ENCODE measurements around the gene RFPL4AL1. TPM values are rescaled to one million over a fixed set of nuclear protein-coding genes. Genes with fewer than 3 reads are reported as not detected.
"Not testable (repeated sequence)": the region's sequence is repeated elsewhere in the genome, so short reads cannot be mapped to it uniquely, and the experiment has no call there.

The RFPL4AL1 gene
- total RNA-seq, 1 donor from 2014 or later: not detected

- no peak overlapping the region for H3K27ac Mint-ChIP-seq
- H3K9me3 Mint-ChIP-seq: peaks cover 51% of the 10 kb centered on the region
- no peak for TF ChIP-seq CTCF (IDR thresholded peaks at IDR 0.05; ENCODE audit: unreplicated experiment)
- no peak overlapping the region for H3K4me3 Mint-ChIP-seq
- peaks cover 4% of the 10 kb centered on the region for H3K36me3 Mint-ChIP-seq
- no peak for DNase-seq (ENCODE audit: low spot score in 2 of 2, unreplicated experiment in 2 of 2)
- H3K27me3 Mint-ChIP-seq (ENCODE audit: low read depth): no peaks in the 10 kb centered on the region
- no peaks in the 10 kb centered on the region for H3K4me1 Mint-ChIP-seq
Observed at GRCh38 chr19:55753401-55753800, 15.5 kb upstream of the RFPL4AL1 start.

- not testable (repeated sequence) for H3K4me3 Mint-ChIP-seq; H3K4me1 Mint-ChIP-seq; DNase-seq (ENCODE audit: low spot score in 2 of 2, unreplicated experiment in 2 of 2); H3K27ac Mint-ChIP-seq; H3K27me3 Mint-ChIP-seq (ENCODE audit: low read depth); H3K36me3 Mint-ChIP-seq
- H3K9me3 Mint-ChIP-seq: peaks cover 63% of the 10 kb centered on the region
Observed at GRCh38 chr19:55756808-55757207, 12.1 kb upstream of the RFPL4AL1 start.

GRCh38 chr19:55758797-55759196 lies 10.1 kb upstream of the RFPL4AL1 start, which contains the start of gene RFPL4A:
Gene RFPL4A, plus strand, starts transcription at chr19:55759097. Its CDS starts 2,704 bp downstream, at chr19:55761801.
- H3K4me3 Mint-ChIP-seq; H3K4me1 Mint-ChIP-seq; H3K27me3 Mint-ChIP-seq (ENCODE audit: low read depth); DNase-seq (ENCODE audit: low spot score in 2 of 2, unreplicated experiment in 2 of 2); H3K27ac Mint-ChIP-seq; H3K36me3 Mint-ChIP-seq: not testable (repeated sequence)
- peaks cover 57% of the 10 kb centered on the region for H3K9me3 Mint-ChIP-seq

- Mint-ChIP-seq H3K36me3 (no peaks in the 10 kb centered on the region), H3K4me3 (no peak overlapping the region), H3K27me3 (ENCODE audit: low read depth) (no peaks in the 10 kb centered on the region), H3K9me3 (peaks cover 40% of the 10 kb centered on the region), H3K27ac (no peak overlapping the region), H3K4me1 (no peaks in the 10 kb centered on the region)
- TF ChIP-seq CTCF (IDR thresholded peaks at IDR 0.05; ENCODE audit: unreplicated experiment): no peak
- no peak for DNase-seq (ENCODE audit: low spot score in 2 of 2, unreplicated experiment in 2 of 2)
Observed at GRCh38 chr19:55766466-55766865, 2.5 kb upstream of the RFPL4AL1 start.

- peaks cover 38% of the 10 kb centered on the region for H3K9me3 Mint-ChIP-seq
- DNase-seq (ENCODE audit: low spot score in 2 of 2, unreplicated experiment in 2 of 2); H3K36me3 Mint-ChIP-seq; H3K27me3 Mint-ChIP-seq (ENCODE audit: low read depth); H3K4me3 Mint-ChIP-seq; H3K27ac Mint-ChIP-seq; H3K4me1 Mint-ChIP-seq: not testable (repeated sequence)
Observed at GRCh38 chr19:55769632-55770031, 714 bp downstream of the RFPL4AL1 start.

GRCh38 chr19:55777528-55777927 lies 8.6 kb downstream of the RFPL4AL1 start:
- Mint-ChIP-seq H3K9me3 (peaks cover 68% of the 10 kb centered on the region), H3K4me3 (no peak overlapping the region), H3K27me3 (ENCODE audit: low read depth) (no peaks in the 10 kb centered on the region), H3K4me1 (no peaks in the 10 kb centered on the region), H3K36me3 (no peaks in the 10 kb centered on the region), H3K27ac (no peak overlapping the region)
- TF ChIP-seq CTCF (IDR thresholded peaks at IDR 0.05; ENCODE audit: unreplicated experiment): no peak
- DNase-seq (ENCODE audit: low spot score in 2 of 2, unreplicated experiment in 2 of 2): no peak

GRCh38 chr19:55778331-55778730 lies 9.4 kb downstream of the RFPL4AL1 start:
- Mint-ChIP-seq H3K36me3 (no peaks in the 10 kb centered on the region), H3K27me3 (ENCODE audit: low read depth) (no peaks in the 10 kb centered on the region), H3K4me3 (no peak overlapping the region), H3K4me1 (no peaks in the 10 kb centered on the region), H3K9me3 (peaks cover 73% of the 10 kb centered on the region), H3K27ac (no peak overlapping the region)
- TF ChIP-seq CTCF (IDR thresholded peaks at IDR 0.05; ENCODE audit: unreplicated experiment): no peak
- no peak for DNase-seq (ENCODE audit: low spot score in 2 of 2, unreplicated experiment in 2 of 2)
